ENCODE measurements around the gene EOLA1.
"Not testable (repeated sequence)": the region's sequence is repeated elsewhere in the genome, so short reads cannot be mapped to it uniquely, and the experiment has no call there.

The EOLA1 gene

GRCh38 chrX:149520636-149521277 is 20.1 kb upstream of the EOLA1 start:
- not testable (repeated sequence) for H3K14ac ChIP-seq (ENCODE audit: low read length); H3K4me1 ChIP-seq (ENCODE audit: control insufficient read depth in 1 of 2, insufficient read depth in 2 of 2, low read length in 2 of 2); H2BK120ac ChIP-seq (ENCODE audit: insufficient read depth, low read length, poor library complexity); H3K79me2 ChIP-seq (ENCODE audit: control insufficient read depth, insufficient read depth, low read length, poor library complexity); H3K23ac ChIP-seq (ENCODE audit: low read length); H3K4me3 ChIP-seq (ENCODE audit: low read depth, low read length); H3K9ac ChIP-seq (ENCODE audit: low read length); H2BK12ac ChIP-seq (ENCODE audit: low read length); H3K36me3 ChIP-seq (ENCODE audit: control insufficient read depth in 1 of 2, insufficient read depth in 2 of 2, low read length in 2 of 2); H3K27me3 ChIP-seq (ENCODE audit: insufficient read depth, low read length); H3K4ac ChIP-seq (ENCODE audit: low read depth, low read length); H3K9me3 ChIP-seq (ENCODE audit: insufficient read depth, low read depth, low read length); H3K18ac ChIP-seq (ENCODE audit: low read length); DNase-seq; H2BK5ac ChIP-seq (ENCODE audit: low read depth, low read length, poor library complexity); H2AK5ac ChIP-seq (ENCODE audit: low read length); H3K79me1 ChIP-seq (ENCODE audit: low read length); H4K8ac ChIP-seq (ENCODE audit: low read depth, low read length); H4K91ac ChIP-seq (ENCODE audit: low read depth, low read length); H2AFZ ChIP-seq (ENCODE audit: insufficient read depth, low read length, poor library complexity); H4K12ac ChIP-seq (ENCODE audit: low read depth, low read length); H3K27ac ChIP-seq (ENCODE audit: low read depth, low read length); H3K4me2 ChIP-seq (ENCODE audit: low read length)
- no CpG with 5 or more reads among the region's 3 CpGs for WGBS (ENCODE audit: extremely low coverage, insufficient coverage, insufficient read length)

DNA sequence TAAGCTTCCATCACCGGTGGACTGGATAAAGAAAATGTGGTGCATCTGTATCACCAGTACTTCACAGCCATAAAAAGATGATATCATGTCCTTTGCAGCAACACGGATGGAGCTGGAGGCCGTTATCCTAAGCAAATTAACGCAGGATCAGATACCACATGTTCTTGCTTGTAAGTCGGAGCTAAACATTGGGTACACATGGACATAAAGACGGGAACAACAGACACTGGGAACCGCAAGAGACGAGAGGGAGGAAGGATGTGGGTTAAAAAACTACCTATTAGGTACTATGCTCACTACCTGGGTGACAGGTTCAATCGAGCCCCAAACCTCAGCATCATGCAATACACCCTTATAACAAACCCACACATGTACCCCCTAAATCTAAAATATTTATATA is 19.4 kb upstream of the EOLA1 start:
- no peaks in the 10 kb centered on the region for H3K27me3 ChIP-seq (ENCODE audit: insufficient read depth, low read length)
- no peak overlapping the region for H4K8ac ChIP-seq (ENCODE audit: low read depth, low read length)
- H3K14ac ChIP-seq (ENCODE audit: low read length): no peak overlapping the region
- no peak overlapping the region for H3K4ac ChIP-seq (ENCODE audit: low read depth, low read length)
- WGBS (ENCODE audit: extremely low coverage, insufficient coverage, insufficient read length): no CpG with 5 or more reads among the region's 9 CpGs
- no peaks in the 10 kb centered on the region for H3K79me1 ChIP-seq (ENCODE audit: low read length)
- H3K4me3 ChIP-seq (ENCODE audit: low read depth, low read length): no peak overlapping the region
- H2AK5ac ChIP-seq (ENCODE audit: low read length): no peak overlapping the region
- no peak overlapping the region for H3K27ac ChIP-seq (ENCODE audit: low read depth, low read length)
- H2BK12ac ChIP-seq (ENCODE audit: low read length): no peak overlapping the region
- H3K79me2 ChIP-seq (ENCODE audit: control insufficient read depth, insufficient read depth, low read length, poor library complexity): no peaks in the 10 kb centered on the region
- no peaks in the 10 kb centered on the region for H3K9me3 ChIP-seq (ENCODE audit: insufficient read depth, low read depth, low read length)
- H2BK5ac ChIP-seq (ENCODE audit: low read depth, low read length, poor library complexity): no peak overlapping the region
- no peak overlapping the region for H2BK120ac ChIP-seq (ENCODE audit: insufficient read depth, low read length, poor library complexity)
- no peak overlapping the region for H2AFZ ChIP-seq (ENCODE audit: insufficient read depth, low read length, poor library complexity)
- no peak overlapping the region for H4K12ac ChIP-seq (ENCODE audit: low read depth, low read length)
- H3K4me2 ChIP-seq (ENCODE audit: low read length): no peak overlapping the region
- no peak for DNase-seq
- H3K36me3 ChIP-seq (ENCODE audit: control insufficient read depth in 1 of 2, insufficient read depth in 2 of 2, low read length in 2 of 2): no peaks in the 10 kb centered on the region
- no peaks in the 10 kb centered on the region for H3K4me1 ChIP-seq (ENCODE audit: control insufficient read depth in 1 of 2, insufficient read depth in 2 of 2, low read length in 2 of 2)
- no peak overlapping the region for H3K23ac ChIP-seq (ENCODE audit: low read length)
- no peak overlapping the region for H3K9ac ChIP-seq (ENCODE audit: low read length)
- no peak overlapping the region for H3K18ac ChIP-seq (ENCODE audit: low read length)
- no peak overlapping the region for H4K91ac ChIP-seq (ENCODE audit: low read depth, low read length)

GRCh38 chrX:149522916-149523315 is 17.9 kb upstream of the EOLA1 start:
- no peaks in the 10 kb centered on the region for H3K9me3 ChIP-seq (ENCODE audit: insufficient read depth, low read depth, low read length)
- H3K9ac ChIP-seq (ENCODE audit: low read length): no peak overlapping the region
- no peak overlapping the region for H3K27ac ChIP-seq (ENCODE audit: low read depth, low read length)
- no peaks in the 10 kb centered on the region for H3K4me1 ChIP-seq (ENCODE audit: control insufficient read depth in 1 of 2, insufficient read depth in 2 of 2, low read length in 2 of 2)
- H2AK5ac ChIP-seq (ENCODE audit: low read length): no peak overlapping the region
- H2BK12ac ChIP-seq (ENCODE audit: low read length): no peak overlapping the region
- H2BK120ac ChIP-seq (ENCODE audit: insufficient read depth, low read length, poor library complexity): no peak overlapping the region
- H3K4me2 ChIP-seq (ENCODE audit: low read length): no peak overlapping the region
- H3K4ac ChIP-seq (ENCODE audit: low read depth, low read length): no peak overlapping the region
- H2BK5ac ChIP-seq (ENCODE audit: low read depth, low read length, poor library complexity): no peak overlapping the region
- no peak overlapping the region for H4K8ac ChIP-seq (ENCODE audit: low read depth, low read length)
- no peaks in the 10 kb centered on the region for H3K27me3 ChIP-seq (ENCODE audit: insufficient read depth, low read length)
- H3K79me1 ChIP-seq (ENCODE audit: low read length): no peaks in the 10 kb centered on the region
- no peaks in the 10 kb centered on the region for H3K36me3 ChIP-seq (ENCODE audit: control insufficient read depth in 1 of 2, insufficient read depth in 2 of 2, low read length in 2 of 2)
- H4K91ac ChIP-seq (ENCODE audit: low read depth, low read length): no peak overlapping the region
- no peak overlapping the region for H4K12ac ChIP-seq (ENCODE audit: low read depth, low read length)
- H3K18ac ChIP-seq (ENCODE audit: low read length): no peak overlapping the region
- H3K79me2 ChIP-seq (ENCODE audit: control insufficient read depth, insufficient read depth, low read length, poor library complexity): no peaks in the 10 kb centered on the region
- no peak overlapping the region for H3K14ac ChIP-seq (ENCODE audit: low read length)
- WGBS (ENCODE audit: extremely low coverage, insufficient coverage, insufficient read length): no CpG with 5 or more reads among the region's 2 CpGs
- no peak overlapping the region for H2AFZ ChIP-seq (ENCODE audit: insufficient read depth, low read length, poor library complexity)
- DNase-seq: no peak
- H3K4me3 ChIP-seq (ENCODE audit: low read depth, low read length): no peak overlapping the region
- H3K23ac ChIP-seq (ENCODE audit: low read length): no peak overlapping the region

DNA sequence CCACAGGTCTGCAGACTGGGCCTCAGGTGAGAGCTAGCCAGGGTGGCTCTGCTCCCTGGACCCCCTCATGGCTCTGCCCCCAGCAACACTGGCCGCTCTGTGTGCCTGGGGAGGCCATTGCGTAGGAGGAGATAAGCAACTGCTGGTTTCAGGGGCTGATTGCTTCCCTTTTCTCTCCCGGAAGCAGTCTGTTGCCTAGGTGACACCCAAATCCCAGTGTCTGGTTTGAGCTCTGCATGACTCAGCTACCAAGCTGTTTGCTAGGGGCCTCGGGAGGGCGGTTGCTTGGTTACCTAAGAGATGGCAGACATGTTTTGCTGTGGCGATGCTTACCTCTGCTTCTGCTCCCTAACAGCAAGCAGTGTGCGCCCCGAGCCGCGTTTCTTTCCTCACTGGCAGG is 15.4 kb upstream of the EOLA1 start:
- H3K79me2 ChIP-seq (ENCODE audit: control insufficient read depth, insufficient read depth, low read length, poor library complexity); H2BK12ac ChIP-seq (ENCODE audit: low read length); H3K27me3 ChIP-seq (ENCODE audit: insufficient read depth, low read length); H3K36me3 ChIP-seq (ENCODE audit: control insufficient read depth in 1 of 2, insufficient read depth in 2 of 2, low read length in 2 of 2); H3K23ac ChIP-seq (ENCODE audit: low read length); H3K79me1 ChIP-seq (ENCODE audit: low read length); H4K12ac ChIP-seq (ENCODE audit: low read depth, low read length); H3K27ac ChIP-seq (ENCODE audit: low read depth, low read length); H4K8ac ChIP-seq (ENCODE audit: low read depth, low read length); H3K18ac ChIP-seq (ENCODE audit: low read length); H2BK5ac ChIP-seq (ENCODE audit: low read depth, low read length, poor library complexity); H2BK120ac ChIP-seq (ENCODE audit: insufficient read depth, low read length, poor library complexity); H3K4me3 ChIP-seq (ENCODE audit: low read depth, low read length); H3K4me1 ChIP-seq (ENCODE audit: control insufficient read depth in 1 of 2, insufficient read depth in 2 of 2, low read length in 2 of 2); H3K4me2 ChIP-seq (ENCODE audit: low read length); H3K9ac ChIP-seq (ENCODE audit: low read length); H2AFZ ChIP-seq (ENCODE audit: insufficient read depth, low read length, poor library complexity); H3K9me3 ChIP-seq (ENCODE audit: insufficient read depth, low read depth, low read length); H4K91ac ChIP-seq (ENCODE audit: low read depth, low read length); H2AK5ac ChIP-seq (ENCODE audit: low read length); H3K4ac ChIP-seq (ENCODE audit: low read depth, low read length); H3K14ac ChIP-seq (ENCODE audit: low read length): not testable (repeated sequence)
- DNase-seq: peak; percentile 38 to 55
- no CpG with 5 or more reads among the region's 10 CpGs for WGBS (ENCODE audit: extremely low coverage, insufficient coverage, insufficient read length)
